ENCODE data around the gene RXFP1. TPM values are rescaled to one million over a fixed set of nuclear protein-coding genes. Genes with fewer than 3 reads are reported as not detected.

RXFP1 gene
- total RNA-seq, 4 donors from 2014 or later = 2.1 to 11.3 (median 6.0) TPM

- Histone ChIP-seq H3K27me3 (no peaks in the 10 kb centered on the region), H3K4me3 (no peak overlapping the region), H3K9me3 (no peaks in the 10 kb centered on the region), H3K36me3 (no peaks in the 10 kb centered on the region), H3K27ac (no peak overlapping the region), H3K4me1 (no peaks in the 10 kb centered on the region)
- TF ChIP-seq, protein P1, sequence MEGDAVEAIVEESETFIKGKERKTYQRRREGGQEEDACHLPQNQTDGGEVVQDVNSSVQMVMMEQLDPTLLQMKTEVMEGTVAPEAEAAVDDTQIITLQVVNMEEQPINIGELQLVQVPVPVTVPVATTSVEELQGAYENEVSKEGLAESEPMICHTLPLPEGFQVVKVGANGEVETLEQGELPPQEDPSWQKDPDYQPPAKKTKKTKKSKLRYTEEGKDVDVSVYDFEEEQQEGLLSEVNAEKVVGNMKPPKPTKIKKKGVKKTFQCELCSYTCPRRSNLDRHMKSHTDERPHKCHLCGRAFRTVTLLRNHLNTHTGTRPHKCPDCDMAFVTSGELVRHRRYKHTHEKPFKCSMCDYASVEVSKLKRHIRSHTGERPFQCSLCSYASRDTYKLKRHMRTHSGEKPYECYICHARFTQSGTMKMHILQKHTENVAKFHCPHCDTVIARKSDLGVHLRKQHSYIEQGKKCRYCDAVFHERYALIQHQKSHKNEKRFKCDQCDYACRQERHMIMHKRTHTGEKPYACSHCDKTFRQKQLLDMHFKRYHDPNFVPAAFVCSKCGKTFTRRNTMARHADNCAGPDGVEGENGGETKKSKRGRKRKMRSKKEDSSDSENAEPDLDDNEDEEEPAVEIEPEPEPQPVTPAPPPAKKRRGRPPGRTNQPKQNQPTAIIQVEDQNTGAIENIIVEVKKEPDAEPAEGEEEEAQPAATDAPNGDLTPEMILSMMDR (IDR thresholded peaks at IDR 0.05) = no peak
- no peak for TF ChIP-seq POLR2A (IDR thresholded peaks at IDR 0.05)
- intact Hi-C loops (cut with DNase I; ENCODE audit: low total_unique reads) = no loop called here
- DNase-seq = no peak
Measured at GRCh38 chr4:158540125-158540907, 18.6 kb downstream of the RXFP1 start.

- Histone ChIP-seq H3K4me1 (no peaks in the 10 kb centered on the region), H3K27me3 (no peaks in the 10 kb centered on the region), H3K9me3 (no peaks in the 10 kb centered on the region), H3K4me3 (no peak overlapping the region), H3K27ac (no peak overlapping the region), H3K36me3 (no peaks in the 10 kb centered on the region)
- TF ChIP-seq, protein P1 (IDR thresholded peaks at IDR 0.05) = no peak
- no peak for TF ChIP-seq POLR2A (IDR thresholded peaks at IDR 0.05)
- no peak for DNase-seq
- intact Hi-C loops (cut with DNase I; ENCODE audit: low total_unique reads) = no loop called here
Measured at GRCh38 chr4:158541506-158541905, 19.8 kb downstream of the RXFP1 start.

DNA sequence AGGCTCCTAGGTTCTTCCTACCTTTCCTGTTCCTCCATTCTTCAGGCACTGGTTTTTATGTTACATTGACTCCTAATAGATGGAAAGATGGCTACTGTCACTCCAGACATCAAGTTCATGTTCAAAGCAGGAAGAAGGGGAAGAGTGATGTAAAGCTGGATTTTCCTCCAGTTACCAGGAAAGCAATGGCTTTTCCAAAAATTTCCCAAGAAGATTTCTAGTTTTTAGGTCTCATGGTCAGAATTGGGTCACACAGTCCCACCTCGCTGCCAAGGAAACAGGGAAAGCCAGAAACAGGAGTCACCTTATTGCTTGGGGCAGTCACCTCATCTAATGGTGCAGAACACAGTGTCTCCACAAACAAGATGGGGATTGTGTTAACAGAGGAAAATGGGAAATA lies 21.5 kb downstream of the RXFP1 start:
- no peaks in the 10 kb centered on the region for H3K4me1 ChIP-seq
- H3K4me3 ChIP-seq = no peak overlapping the region
- H3K9me3 ChIP-seq = no peaks in the 10 kb centered on the region
- DNase-seq = no peak
- intact Hi-C loops (cut with DNase I; ENCODE audit: low total_unique reads) = no loop called here
- no peaks in the 10 kb centered on the region for H3K27me3 ChIP-seq
- no peak for TF ChIP-seq POLR2A (IDR thresholded peaks at IDR 0.05)
- TF ChIP-seq, protein P1 (IDR thresholded peaks at IDR 0.05) = no peak
- H3K27ac ChIP-seq = no peak overlapping the region
- no peaks in the 10 kb centered on the region for H3K36me3 ChIP-seq

DNA sequence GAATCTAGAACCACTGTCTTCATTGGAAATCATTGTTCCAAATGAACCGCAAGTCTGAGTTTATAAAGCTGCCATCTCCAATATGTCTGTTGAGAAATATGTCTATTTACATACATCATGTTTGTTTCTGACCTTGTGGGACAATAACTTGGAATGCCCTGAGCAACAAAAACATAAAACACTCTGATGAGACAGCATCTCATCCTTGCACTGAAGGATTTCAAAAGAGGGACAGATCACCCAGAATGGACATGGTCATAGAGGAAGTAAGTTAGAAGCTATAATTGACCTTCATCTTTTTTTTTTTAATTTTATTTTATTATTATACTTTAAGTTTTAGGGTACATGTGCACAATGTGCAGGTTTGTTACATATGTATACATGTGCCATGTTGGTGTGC lies 22.5 kb downstream of the RXFP1 start:
- TF ChIP-seq POLR2A (IDR thresholded peaks at IDR 0.05) = no peak
- TF ChIP-seq, protein P1 (IDR thresholded peaks at IDR 0.05) = no peak
- Histone ChIP-seq H3K4me3 (no peak overlapping the region), H3K36me3 (no peaks in the 10 kb centered on the region), H3K27me3 (no peaks in the 10 kb centered on the region), H3K9me3 (no peaks in the 10 kb centered on the region), H3K27ac (no peak overlapping the region), H3K4me1 (no peaks in the 10 kb centered on the region)
- DNase-seq = no peak
- intact Hi-C loops (cut with DNase I; ENCODE audit: low total_unique reads) = no loop called here

DNA sequence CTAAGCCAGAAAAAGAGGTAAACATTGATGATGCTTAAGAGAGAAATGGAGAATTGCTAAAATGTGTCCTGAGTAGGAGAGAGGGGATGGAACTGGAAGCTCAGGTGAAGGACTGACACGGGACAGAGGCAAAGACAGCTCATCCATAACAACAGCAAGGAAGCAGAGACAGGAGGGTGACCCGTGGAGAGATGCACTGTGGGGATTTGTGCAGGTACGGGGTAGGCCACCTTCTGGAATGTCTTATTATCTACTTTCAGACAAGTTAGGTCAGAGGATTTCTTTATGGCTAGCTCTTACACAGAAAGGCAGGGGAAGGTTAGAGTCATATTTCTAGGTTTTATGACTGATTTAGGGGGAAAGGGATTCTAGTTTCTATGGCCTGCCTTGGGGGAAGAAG lies 31.7 kb downstream of the RXFP1 start:
- intact Hi-C loops (cut with DNase I; ENCODE audit: low total_unique reads) = no loop called here
- H3K36me3 ChIP-seq = no peaks in the 10 kb centered on the region
- no peaks in the 10 kb centered on the region for H3K4me1 ChIP-seq
- H3K27me3 ChIP-seq = no peaks in the 10 kb centered on the region
- H3K4me3 ChIP-seq = no peak overlapping the region
- H3K27ac ChIP-seq = no peak overlapping the region
- no peak for DNase-seq
- TF ChIP-seq, protein P1 (IDR thresholded peaks at IDR 0.05) = no peak
- TF ChIP-seq POLR2A (IDR thresholded peaks at IDR 0.05) = no peak
- no peaks in the 10 kb centered on the region for H3K9me3 ChIP-seq

Measured in uterus (tissue), 4 donors.